Measurements from ENCODE around the gene KLHL30.
A peak's percentile ranks its signal among the peaks of the same experiment; 100 is the strongest.
"Not testable (repeated sequence)": the region's sequence is repeated elsewhere in the genome, so short reads cannot be mapped to it uniquely, and the experiment has no call there.

KLHL30 gene

DNA sequence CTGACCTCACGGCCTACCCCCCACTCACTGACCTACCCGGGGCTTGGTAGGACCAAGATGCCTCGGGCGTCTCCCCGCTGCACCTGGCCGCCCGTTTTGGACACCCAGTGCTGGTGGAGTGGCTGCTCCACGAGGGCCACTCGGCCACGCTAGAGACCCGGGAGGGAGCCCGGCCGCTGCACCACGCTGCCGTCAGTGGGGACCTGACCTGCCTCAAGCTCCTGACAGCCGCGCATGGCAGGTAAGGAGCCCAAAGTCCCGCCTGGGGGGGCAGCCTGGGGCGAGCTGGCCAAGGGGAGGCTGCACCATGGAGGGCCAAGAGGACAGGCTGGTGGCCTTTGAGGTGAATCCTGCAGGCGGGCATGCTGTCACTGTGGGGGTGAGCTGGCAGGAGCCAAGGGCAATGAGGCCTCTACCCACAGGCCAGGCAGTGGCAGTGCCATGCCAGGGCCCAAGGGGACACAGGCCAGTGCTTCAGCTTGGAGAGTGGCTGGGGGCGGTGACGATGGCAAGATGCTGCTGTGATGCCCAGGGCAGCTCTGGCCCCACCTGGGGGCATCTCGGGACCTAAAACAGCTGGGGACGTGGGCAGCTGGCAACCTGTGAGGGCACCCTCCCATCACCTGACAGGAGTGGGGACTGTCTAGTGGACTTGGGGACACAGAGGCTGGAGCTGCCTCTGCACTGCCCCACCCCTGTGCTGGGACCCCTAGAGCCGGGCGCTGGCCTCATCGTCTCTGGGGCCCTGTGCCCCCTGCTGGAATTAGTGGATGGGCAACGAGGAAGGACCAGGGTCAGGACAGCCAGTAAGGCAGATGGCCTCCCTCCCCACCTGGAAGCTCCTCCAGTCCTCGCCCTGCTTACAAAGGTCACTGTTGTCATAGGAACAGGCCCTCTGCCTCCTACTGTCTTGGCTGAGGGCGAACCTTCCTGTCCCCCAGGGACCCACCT, 36.3 kb upstream of the KLHL30 start:
- no peak for DNase-seq

DNA sequence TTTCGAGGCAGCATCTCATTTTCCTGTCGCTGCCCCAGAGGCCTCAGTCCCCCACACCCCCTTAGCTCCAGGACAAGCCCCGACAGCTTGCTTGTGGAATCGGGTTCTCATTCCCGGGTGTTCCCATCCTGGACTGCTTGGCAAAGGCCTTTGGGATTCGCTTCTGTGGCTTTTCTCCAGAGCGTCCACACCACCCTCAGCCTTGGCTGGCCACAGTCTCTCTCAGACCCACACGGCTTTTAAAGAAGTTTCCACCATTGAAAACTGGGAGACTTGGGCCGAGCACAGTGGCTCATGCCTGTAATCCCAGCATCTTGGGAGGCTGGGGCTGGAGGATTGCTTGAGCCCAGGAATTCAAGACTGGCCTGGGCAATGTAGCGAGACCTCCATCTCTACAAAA, 35.6 kb upstream of the KLHL30 start:
- DNase-seq: no peak

DNA sequence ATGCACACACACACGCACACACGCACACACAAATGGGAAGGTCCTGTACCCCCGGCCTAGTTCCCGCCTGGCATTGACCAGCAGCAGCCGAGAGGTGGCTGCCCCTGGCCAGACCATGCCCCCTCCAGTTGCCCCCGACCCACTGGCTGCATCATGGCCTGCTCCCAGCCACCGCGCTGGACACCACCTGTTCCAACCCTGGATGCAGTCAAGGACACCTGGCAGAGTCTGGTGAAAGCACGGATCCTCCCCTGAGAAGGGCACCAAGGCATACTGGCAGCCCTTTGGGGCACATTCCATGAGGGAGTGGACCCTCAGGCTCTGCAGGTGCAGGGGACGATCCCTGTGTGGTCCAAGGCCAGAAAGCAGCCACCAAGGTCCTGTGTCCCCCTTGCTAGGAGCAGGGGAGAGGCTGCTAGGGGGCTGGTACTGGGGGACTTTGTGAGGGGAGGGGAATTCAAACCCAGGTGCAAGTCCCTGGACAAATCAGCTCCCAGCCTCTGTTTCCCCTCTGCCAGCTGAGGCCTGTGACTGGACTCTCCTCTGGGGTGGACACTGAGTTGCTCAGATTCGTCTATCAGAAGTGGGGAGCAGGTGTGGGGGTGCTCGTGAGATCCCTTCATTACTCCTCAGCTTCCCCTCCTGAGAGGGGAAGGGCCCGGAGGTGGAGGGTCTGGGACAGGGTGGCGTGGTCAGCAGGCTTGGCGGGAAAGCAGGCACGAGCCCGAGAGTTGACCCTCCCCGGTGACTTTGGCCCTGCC, 34.8 kb upstream of the KLHL30 start:
- DNase-seq: no peak

DNA sequence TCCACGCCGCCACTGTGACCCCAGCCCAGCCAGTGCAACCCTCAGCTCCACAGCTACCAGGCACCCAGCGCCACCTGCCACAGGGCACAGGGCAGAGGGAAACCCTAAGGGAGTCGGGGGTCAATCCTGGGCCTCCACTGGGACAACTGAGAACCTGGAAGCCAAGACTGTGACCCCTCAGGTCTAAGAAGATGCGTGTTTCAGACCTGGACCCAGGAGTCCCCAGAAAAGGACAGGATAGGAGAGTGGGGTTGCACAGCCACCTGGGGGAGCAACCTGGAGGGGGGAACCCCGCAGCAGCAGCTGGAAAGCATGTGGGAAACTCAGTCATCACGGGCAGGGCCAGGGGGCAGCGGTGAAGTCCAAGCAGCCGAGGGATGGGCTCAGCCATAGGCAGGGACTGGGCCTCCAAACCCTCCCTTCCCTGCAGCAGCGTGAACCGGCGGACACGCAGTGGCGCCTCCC, 34.2 kb upstream of the KLHL30 start:
- DNase-seq: no peak

DNA sequence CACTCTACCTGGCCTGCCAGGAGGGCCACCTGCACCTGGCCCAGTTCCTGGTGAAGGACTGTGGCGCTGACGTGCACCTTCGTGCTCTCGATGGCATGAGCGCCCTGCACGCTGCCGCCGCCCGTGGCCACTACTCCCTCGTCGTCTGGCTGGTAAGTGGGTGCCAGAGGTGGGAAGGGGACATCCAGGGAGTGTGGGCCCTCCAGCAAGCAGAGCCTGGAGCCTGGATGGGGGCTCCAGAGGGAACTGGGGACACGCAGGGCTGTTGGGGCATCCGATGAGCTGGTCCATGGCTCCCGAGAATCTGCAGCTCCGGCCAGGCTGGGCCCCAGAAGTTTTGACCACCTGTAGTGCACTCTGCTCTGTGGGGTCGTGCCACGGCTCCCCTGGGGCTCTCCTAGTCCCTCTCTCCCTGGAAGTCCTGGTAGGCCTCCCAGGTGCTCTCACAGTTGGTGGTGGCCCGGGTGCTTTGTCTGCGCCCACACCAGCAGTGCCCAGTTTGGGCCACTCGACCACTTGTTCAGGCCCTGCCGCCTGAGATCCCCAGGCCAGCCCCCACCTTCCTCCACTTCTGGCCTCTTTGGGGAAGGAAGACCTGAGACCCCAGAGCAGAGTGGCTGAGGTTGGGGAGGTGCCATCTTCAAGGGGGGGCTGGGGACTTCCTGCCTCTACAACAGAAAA, 33.6 kb upstream of the KLHL30 start:
- no peak for DNase-seq

DNA sequence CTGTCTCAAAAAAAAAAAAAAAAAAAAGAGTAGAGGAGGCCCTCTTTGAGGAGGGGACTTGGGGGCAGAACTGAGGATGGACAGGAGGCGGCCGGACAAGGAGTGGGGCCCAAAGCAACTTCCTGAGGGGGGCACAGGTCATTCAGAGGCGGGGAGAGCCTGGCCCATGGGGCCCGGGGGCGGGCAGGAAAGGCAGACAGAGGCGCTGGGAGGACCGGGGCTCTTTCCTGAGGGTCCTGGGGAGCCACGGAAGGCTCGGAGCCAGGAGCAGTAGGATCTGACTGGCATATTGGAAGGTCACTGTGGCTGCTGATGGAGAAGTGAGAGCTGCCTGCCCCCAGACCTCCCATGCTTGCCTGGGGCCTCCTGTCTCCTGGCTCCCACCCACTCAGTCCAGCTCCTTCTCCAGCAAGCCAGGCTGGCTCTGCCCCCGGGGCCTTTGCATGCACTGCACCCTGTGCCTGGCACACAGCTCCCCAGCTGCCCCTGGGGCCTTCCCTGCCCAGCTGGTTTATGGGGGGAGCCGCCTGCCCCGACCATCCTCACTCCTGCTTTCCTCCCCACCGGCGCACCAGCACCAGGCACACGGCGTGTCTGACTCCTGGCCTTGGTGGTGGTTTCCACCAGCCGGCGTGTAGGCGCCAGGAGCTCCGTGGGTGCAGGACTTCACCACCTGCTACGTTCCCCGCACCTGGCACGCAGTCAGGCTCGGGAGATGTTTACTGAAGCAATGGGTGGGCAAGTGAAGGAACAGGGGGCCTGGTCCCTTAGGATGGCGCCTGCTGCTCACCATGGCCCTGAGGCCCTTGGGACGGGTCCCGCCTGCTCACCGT, 32.7 kb upstream of the KLHL30 start:
- no peak for DNase-seq

DNA sequence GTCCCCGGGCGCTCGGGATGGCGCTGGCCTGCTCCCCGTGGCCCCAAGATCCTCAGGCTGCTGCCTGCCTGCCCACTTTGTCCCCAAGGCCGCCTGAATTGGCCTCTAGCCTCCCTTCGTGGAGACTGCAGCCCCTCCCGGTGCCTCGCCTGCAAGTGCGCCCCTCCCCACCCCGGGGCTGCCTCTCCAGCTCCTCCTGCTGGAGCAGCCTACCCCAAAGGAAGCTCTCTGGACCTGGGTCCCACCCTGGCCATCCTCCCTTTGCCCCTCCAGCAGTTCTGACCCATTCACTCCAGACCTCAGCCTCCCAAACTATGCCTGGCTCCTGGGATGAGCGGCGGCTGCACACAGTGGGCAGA, 32.1 kb upstream of the KLHL30 start:
- no peak for DNase-seq

DNA sequence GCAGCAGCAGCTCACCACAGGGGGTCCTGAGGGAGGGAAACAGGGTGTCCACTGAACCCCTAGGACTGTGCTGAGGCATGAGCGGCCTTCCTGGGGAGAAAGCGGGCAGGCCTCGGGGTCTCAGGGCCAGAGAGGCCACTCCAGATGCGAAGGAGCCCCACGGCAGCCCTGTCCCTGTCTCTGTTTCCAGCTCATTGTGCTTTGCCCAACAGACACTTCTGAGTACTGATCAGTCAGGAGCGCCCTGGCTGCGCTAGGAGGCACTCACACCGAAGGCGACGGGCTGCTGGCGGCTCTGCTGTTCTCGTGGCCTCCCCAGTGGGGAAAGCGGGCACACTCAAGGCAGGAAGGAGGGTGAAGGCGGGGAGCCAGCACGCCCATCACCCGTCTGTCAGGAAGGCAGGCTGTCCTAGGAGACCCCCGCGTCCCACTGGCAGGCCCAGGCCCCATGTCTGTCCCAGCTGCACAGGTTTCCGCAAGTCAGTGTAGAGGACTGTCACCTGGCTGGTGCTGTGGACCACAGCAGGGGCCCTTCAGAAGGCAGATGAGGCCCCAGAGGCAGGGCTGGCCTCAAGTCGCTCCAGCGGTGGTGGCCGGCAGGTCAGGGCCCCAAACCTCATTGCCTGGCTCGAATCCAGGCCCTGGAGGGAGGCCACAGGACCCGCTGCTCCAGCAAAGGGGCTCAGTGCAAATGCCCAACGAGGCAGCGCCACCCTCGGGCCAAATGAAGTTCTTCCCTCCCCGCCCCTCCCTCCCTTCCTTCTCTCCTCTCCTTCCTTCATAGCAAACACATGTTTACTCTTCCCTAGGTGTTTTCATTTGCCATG, 31.6 kb upstream of the KLHL30 start:
- peak in 1 of 5 experiments; percentile 20 for DNase-seq

DNA sequence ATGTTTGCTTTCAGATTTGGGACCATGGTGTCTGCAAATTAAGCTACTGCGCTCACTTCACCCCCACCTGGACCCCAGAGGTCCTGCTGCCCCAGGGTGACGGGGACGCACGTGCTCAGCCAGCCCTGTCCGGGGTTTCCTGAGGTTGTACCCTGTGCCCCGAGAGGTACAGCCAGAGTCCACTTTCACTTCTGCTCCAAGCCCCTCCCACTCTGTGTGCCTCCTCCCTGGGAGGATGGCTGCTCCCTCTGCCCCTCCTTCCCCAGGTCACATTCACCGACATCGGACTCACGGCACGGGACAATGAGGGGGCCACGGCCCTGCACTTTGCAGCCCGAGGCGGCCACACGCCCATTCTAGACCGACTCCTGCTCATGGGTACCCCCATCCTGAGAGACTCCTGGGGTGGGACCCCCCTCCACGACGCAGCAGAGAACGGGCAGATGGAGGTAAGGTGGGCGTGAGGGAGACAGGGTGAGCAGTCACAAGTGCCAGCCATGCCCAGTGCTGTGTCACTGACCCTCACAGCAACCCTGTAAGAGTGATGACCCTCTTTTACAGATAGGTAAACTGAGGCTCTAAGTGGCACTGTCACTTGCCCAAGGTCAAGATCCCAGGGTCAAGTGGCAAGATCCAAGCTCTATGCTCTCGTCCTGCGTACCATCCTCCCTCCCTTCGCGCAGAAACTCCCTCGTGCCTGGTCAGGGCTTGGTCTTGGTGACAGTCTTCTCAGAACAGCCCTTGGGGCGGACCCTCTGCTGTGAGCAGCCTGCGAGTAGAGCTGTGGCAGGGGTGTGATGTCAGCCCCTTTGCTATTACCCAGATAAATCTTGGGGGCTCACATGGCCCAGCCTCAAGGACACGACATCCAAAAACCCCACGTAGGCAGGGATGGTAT, 30.7 kb upstream of the KLHL30 start:
- no peak for DNase-seq

DNA sequence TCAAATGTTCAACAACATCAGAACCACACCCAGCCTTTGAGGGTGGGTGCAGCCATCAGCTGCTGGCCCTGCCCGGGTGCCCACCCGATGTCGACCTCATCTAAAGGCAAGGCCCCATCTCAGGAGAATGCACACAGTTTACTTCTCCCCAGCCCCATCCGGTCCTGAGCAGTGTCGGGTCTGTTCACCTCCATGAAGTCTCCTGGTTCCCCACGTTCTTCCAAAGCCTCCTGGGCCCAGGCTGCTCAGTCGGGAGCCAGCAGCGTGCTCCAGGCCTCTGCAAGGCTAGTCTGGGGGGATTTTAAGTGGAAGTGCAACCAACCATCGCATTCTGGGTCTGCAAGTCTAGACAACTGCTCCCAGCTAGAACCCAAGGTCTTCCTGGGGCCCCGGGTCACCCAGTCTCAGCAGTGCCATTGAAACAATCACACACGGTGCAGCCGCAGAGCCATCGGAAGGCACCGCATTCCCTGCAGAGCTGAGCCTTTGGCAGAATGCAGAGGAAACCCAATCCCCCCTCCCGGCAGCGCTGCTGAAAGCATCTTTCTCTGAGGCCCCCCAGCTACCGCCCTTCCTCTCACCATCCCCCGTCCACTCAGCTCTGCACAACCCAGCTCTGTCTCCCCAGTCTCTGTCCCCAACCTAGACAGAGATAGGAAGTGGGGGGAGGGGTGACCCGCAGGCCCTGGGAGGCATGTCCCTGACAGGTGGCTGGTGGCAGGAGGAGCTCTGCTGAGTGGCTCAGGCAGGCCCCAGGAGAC, 29.9 kb upstream of the KLHL30 start:
- DNase-seq: peak in 2 of 5 experiments; percentile 1 to 37

DNA sequence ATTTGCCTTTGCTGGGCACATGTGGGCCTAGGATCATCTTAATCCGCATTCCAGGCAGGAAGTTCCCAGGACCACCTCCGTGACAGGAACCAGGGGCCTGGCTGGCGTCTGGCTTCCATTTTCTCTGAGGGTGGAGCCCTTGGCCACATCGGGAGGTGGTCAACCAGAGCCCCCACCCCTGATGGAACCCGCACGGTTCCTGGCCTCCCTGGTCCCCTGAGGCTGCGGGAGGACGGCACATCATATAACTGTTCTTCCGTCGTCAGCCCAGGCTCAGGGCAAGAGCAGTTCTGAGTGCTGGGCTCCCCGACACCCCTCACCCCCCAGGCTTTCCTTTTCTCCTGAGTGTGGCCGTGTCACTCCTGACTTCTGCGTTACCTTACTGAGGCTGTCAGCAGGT, 24.9 kb upstream of the KLHL30 start:
- peak in 1 of 5 experiments; percentile 1 for DNase-seq

DNA sequence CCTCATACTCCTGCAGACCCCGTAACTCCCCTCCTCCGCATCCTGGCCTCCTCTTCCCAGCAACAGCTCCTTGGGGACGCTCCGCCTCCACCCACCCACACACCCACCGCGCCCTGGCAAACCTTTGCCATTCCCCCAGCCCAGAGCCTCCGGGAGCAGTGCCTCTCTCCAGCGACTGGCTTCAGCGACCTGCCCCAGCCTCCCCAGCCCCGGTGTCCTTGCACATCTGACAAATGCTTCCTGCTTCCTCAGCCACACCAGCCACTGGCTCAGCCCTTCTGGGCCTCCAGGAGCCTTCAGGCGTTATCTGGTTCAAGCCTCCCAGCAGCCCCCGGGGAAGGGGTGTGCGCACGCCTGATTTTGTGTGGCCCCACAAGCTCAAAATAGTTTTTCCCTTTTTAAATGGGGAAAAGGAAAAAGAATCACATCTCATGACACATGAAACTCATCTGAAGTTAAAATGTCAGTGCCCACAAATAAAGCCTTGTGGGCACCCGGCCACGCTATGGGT, 24.1 kb upstream of the KLHL30 start:
- DNase-seq: peak in 1 of 5 experiments; percentile 1

DNA sequence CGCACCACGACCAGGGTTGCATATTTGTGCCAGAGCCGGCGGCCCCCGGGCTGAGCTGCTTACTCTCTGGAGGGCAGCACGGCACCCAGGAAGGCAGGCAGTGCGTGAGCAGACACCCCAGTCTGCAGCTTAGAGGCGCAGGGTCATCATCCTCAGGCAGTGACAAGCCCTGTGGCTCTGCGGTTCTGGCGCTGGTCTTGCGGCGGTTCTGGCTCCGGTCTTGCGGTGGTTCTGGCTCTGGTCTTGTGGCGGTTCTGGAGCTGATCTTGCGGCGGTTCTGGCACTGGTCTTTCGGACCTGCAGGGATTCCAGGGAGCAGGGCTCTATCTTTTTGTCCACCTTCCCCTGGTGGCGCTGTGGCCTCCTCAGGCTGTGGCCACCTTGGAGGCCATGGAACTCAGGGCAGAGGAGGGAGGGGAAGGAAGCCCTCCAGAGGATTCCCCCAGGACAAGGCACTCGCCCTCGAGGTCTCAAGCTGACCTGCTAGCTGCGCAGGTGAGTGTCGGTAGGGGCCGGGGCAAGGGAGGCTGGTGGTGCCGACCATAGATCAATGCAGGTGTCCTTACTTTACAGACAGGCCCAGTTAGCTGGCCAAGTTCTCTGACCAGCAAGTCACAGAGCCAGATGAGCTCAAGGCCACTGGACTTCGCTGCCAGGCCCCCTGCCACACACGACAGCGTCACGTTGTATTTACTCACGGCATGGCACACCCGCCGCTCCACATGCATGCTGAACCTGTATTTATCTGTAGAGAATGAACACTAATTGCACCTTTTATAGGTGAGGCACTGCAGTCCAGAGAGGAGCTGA, 23.4 kb upstream of the KLHL30 start:
- DNase-seq: no peak

DNA sequence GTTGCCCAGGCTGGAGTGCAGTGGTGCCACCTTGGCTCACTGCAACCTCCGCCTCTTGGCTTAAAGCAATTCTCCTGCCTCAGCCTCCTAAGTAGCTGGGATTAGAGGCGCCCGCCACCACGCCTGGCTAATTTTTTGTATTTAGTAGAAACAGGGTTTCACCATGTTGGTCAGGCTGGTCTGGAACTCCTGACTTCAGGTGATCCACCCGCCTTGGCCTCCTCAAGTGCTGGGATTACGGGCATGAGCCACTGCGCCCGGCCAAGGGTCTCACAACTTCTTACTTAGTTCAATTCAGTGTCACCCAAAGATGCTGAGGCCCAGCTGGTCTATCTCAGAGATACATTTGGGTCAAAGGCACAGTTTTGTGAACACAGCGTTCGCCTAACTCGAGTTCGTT, 22.8 kb upstream of the KLHL30 start:
- not testable (repeated sequence) for DNase-seq

DNA sequence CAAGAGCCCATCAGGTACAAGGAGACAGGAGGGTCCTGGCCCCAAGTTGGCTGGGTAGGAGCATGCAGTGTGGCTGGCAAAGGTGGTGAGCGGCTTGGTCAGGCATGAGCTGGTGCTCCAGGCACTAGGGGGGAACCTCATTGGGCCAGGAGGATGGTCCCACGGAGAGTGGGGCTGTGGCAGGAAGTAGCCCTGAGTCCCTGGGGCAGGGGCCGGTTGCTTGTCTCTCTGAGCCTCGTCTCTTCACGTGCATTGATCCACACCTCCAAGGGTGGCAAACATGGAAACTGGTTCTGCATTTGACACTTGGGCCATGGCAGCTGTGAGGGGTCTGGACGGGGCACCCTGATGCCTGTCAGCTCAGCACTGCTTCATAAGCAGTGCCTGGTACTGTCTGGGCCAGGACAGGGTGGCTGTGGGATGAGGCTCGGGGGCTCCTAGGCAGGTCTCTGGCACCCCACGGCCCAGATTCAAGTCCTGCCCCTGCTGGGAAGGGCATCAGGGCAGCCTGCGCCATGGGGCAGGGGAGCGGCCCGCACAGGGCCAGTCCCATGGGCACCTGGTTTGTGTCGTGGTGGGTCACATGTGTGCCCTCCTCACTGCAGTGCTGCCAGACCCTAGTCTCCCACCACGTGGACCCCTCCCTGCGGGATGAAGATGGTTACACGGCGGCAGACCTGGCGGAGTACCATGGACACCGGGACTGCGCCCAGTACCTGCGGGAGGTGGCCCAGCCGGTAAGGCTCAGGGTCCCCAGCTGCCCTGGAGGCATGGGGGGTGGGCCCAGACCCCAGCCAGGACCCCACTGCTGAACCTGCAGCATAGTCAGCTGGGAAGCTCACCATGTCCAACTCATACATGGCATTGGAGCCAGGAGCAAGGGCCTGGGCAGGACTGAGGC, 21.9 kb upstream of the KLHL30 start:
- no peak for DNase-seq

DNA sequence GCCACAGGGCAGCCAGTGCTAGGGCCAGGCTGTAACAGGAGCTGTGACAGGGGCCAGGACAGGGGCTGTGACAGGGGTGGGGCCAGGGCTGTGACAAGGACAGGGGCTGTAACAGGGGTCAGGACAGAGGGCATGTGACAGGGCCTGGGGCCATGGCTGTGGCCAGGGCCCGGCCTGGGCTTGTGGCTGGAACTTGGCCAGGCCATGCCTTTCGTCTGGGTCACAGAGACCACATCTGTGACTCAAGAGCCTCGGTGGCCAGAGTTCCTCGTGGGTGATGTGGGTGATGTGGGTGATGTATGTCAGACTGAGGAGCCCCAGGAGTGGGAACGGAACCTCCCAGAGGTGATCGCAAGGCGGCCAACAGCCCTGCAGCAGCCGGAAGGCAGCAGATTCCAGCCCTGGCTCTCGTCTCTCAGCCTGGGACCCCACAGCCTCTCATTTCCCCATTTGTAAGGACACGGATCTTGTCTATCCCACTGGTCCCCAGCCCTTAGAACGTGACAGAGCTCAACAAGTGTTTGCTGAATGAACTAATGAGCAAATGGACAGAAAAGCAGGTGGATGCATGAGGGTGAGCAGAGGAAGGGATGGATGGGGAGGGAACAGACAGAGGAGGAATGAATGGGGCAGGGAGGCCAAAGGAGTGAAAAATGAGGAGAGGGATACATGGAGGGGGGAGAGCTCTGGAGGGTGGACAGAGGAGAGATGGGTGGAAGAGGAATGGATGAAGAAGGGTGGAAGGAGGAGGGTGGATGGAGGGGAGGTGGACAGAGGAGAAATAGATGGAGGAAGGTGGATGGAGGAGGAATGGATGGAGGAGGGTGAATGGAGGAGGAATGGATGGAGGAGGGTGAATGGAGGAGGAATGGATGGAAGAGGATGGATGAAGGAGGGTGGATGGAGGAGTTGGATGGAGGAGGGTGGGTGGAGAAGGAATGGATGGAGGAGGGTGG, 21.0 kb upstream of the KLHL30 start:
- no peak for DNase-seq
